Measurements from ENCODE around the gene SNTG2. TPM values are rescaled to one million over a fixed set of nuclear protein-coding genes. Genes with fewer than 3 reads are reported as not detected.

The SNTG2 gene
- total RNA-seq, 2 experiments from 2014 or later = 2.9 to 3.5 TPM

DNA sequence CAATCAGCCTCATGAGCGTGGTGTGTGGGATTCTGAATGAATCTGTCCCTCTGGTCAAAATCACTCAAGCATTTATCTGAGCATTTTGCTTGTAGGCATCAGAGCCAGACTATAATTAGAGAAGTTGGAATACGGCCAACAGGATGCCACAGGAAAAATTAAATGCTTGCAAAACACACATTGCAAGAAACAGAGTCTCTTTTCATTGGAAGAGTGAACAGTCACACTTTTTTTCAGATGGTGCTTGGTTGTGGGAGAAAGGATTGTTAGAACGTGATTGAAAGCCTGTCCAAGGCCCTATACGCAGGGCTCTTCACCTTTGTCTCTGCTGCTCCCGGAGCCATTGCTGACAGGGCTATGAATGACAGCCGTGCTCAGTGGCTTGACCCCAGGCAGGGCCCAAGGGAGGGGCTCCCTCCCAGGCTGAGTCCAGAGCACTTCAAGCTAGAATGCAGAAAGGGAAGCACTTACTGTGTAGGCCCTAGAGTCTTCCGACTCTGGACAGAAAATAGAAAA, 59.8 kb downstream of the SNTG2 start:
- no peak overlapping the region for H3K4me3 Mint-ChIP-seq
- H3K27me3 Mint-ChIP-seq = peaks cover 2% of the 10 kb centered on the region
- no peak overlapping the region for H3K27ac Mint-ChIP-seq
- no peak for ATAC-seq (ENCODE audit: low read depth)
- peaks cover 5% of the 10 kb centered on the region for H3K4me1 Mint-ChIP-seq
- no peaks in the 10 kb centered on the region for H3K36me3 Mint-ChIP-seq
- no peak for DNase-seq
- H3K9me3 Mint-ChIP-seq = no peaks in the 10 kb centered on the region
- POLR2A ChIA-PET = interaction anchor here (0.8 kb wide), 1 partner anchor 354 kb away, joined by 3 read pairs; no protein-coding TSS in a partner anchor

DNA sequence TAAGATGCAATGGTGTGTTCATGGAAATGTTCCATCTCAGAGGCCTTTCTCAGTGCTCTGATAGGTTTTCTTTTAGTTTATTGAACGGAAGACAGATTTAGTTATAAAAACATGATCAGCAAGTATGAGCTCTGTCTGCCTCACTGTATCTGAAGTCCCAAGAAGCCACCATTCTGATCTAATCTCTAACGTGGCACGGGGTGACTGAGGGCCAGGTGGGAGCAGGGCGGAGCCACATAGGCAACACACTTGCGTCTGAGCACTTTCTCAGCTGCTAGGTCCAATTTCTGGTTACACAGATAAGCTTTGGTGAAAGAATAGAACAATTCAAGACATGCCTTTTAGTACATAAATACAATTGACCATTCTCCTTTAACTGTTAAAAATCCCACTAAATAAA, 60.4 kb downstream of the SNTG2 start:
- DNase-seq (no peak), ATAC-seq (ENCODE audit: low read depth) (no peak)
- no peak overlapping the region for H3K27ac Mint-ChIP-seq
- H3K9me3 Mint-ChIP-seq = no peaks in the 10 kb centered on the region
- H3K4me1 Mint-ChIP-seq = peaks cover 5% of the 10 kb centered on the region
- POLR2A ChIA-PET = no interaction called here
- no peaks in the 10 kb centered on the region for H3K36me3 Mint-ChIP-seq
- no peak overlapping the region for H3K4me3 Mint-ChIP-seq
- H3K27me3 Mint-ChIP-seq = peaks cover 2% of the 10 kb centered on the region

DNA sequence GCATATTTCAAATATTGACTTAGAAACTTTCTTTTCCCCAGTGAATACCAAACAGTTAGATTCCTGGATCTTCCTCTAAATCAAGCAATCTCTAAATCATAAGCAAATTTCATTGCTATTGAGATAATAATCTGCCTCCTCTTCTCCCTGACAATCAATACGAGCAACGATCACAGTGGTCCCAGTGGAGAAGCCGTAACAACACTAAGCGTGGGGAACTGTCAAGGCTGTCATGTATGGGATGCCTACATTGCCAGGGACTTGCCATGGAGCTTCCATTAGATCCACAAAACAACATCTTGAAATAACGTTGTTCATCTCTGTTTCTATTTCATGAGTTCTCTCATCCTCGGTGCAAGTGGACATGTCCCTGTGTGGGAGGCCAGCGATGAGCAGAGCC, 61.3 kb downstream of the SNTG2 start:
- DNase-seq (no peak), ATAC-seq (ENCODE audit: low read depth) (no peak)
- H3K27me3 Mint-ChIP-seq = peaks cover 2% of the 10 kb centered on the region
- H3K9me3 Mint-ChIP-seq = no peaks in the 10 kb centered on the region
- no peak overlapping the region for H3K27ac Mint-ChIP-seq
- peaks cover 5% of the 10 kb centered on the region for H3K4me1 Mint-ChIP-seq
- POLR2A ChIA-PET = no interaction called here
- H3K4me3 Mint-ChIP-seq = no peak overlapping the region
- no peaks in the 10 kb centered on the region for H3K36me3 Mint-ChIP-seq

DNA sequence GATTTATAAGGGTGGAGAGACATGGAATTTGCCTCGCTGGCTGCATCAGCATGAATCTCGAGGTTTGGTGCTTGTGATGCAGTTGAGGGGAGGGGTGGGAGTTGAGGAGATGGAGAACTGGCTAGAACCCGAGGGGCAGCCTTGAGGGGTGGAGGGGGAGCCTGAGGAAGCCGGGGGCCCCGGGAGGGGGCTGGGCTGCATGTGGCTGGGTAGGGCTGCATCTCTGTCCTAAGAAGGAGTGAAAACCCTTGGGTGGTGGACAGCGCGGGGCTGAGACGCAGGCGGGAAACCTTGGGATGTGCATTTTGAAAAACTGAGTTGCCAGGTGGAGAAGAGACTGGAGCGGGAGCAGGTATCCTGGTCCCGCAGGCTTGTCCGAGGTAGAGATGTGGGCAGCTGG, 64.2 kb downstream of the SNTG2 start:
- H3K9me3 Mint-ChIP-seq = no peaks in the 10 kb centered on the region
- no peak overlapping the region for H3K4me3 Mint-ChIP-seq
- POLR2A ChIA-PET = no interaction called here
- no peaks in the 10 kb centered on the region for H3K36me3 Mint-ChIP-seq
- H3K4me1 Mint-ChIP-seq = peaks cover 3% of the 10 kb centered on the region
- DNase-seq (no peak), ATAC-seq (ENCODE audit: low read depth) (no peak)
- no peak overlapping the region for H3K27ac Mint-ChIP-seq
- peaks cover 2% of the 10 kb centered on the region for H3K27me3 Mint-ChIP-seq

DNA sequence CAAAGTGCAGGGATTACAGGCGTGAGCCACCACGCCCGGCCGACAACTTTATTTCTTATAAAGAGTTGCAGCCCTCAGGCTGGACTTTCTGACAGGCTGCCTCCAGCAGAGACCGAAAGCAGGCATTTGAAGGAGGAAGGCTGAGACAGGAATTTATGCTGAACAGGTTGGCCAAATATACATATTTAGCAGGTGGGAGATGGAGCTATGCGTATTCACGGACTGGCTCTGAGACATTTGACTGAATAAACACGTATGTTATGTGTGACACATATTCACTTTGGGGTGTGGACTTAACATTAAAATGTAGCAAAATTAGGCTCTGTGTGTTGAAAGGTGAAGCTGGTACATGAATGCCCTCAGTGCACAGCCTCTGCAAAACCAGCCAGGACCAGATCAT, 65.9 kb downstream of the SNTG2 start:
- Mint-ChIP-seq H3K27me3 (peaks cover 2% of the 10 kb centered on the region), H3K4me1 (no peaks in the 10 kb centered on the region), H3K27ac (no peak overlapping the region), H3K36me3 (no peaks in the 10 kb centered on the region), H3K4me3 (no peak overlapping the region), H3K9me3 (no peaks in the 10 kb centered on the region)
- ATAC-seq (ENCODE audit: low read depth) (no peak), DNase-seq (no peak)
- POLR2A ChIA-PET = no interaction called here

DNA sequence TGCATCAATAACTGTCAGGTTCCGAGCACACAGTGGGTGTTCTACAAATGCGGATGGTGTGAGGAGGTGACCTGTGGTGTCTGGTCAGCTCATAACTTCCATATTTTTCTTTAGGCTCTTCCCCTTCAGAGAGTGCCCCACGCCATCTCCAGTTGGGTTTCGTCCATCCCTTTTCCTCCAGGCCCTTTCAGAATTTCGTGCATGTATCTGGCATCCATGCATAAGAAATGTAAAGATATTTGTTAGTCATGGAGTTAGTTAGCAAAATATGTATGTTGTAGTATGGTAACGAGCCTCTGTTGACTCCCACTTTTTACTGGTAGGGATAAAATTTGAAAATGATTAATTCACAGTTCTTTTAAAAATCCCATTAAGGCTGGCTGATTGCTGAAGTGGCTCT, 67.2 kb downstream of the SNTG2 start:
- no peaks in the 10 kb centered on the region for H3K36me3 Mint-ChIP-seq
- no peak overlapping the region for H3K27ac Mint-ChIP-seq
- DNase-seq (no peak), ATAC-seq (ENCODE audit: low read depth) (no peak)
- no peaks in the 10 kb centered on the region for H3K4me1 Mint-ChIP-seq
- H3K9me3 Mint-ChIP-seq = peaks cover 2% of the 10 kb centered on the region
- POLR2A ChIA-PET = no interaction called here
- no peaks in the 10 kb centered on the region for H3K27me3 Mint-ChIP-seq
- H3K4me3 Mint-ChIP-seq = no peak overlapping the region

DNA sequence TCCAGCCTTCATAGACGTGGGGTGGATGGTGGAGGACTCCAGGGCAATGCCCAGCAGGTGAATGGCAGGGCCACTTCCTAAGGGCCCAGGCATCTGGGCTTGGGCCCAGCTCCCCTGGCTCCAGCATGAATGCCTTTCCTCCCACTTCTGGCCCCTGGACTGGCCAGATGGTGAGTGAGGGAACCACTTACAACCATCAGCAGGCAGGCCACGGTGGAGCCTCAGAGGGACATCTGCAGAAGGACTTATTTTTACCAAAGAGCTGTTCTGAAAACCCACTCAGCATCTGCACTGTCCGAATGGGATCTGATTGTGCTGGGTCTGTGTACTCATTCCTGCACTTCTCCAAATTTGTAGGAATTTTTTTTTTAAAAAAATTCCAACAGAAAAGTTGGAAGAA, 69.6 kb downstream of the SNTG2 start:
- ATAC-seq (ENCODE audit: low read depth) (no peak), DNase-seq (no peak)
- no peak overlapping the region for H3K4me3 Mint-ChIP-seq
- H3K27me3 Mint-ChIP-seq = no peaks in the 10 kb centered on the region
- H3K9me3 Mint-ChIP-seq = peaks cover 2% of the 10 kb centered on the region
- no peaks in the 10 kb centered on the region for H3K36me3 Mint-ChIP-seq
- H3K4me1 Mint-ChIP-seq = no peaks in the 10 kb centered on the region
- no peak overlapping the region for H3K27ac Mint-ChIP-seq
- POLR2A ChIA-PET = no interaction called here

DNA sequence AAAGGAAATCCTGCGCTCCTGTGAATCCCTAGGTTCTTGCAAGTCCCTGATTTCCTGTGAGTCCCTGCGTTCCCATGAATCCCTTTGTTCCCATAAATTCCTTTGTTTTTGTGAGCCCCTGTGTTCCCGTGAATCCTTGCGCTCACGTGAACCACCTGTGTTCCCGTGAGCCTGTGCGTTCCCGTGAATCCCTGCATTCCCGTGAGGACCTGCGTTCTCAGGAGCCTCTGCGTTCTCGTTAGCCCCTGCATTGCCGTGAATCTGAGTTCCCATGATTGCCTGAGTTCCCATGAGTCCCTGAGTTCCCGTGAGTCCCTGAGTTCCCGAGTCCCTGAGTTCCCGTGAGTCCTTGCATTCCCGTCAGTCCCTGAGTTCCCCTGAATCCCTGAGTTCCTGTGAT, 71.5 kb downstream of the SNTG2 start:
- no peak overlapping the region for H3K4me3 Mint-ChIP-seq
- POLR2A ChIA-PET = no interaction called here
- H3K36me3 Mint-ChIP-seq = no peaks in the 10 kb centered on the region
- ATAC-seq (ENCODE audit: low read depth) (no peak), DNase-seq (no peak)
- H3K9me3 Mint-ChIP-seq = peaks cover 2% of the 10 kb centered on the region
- no peaks in the 10 kb centered on the region for H3K27me3 Mint-ChIP-seq
- H3K27ac Mint-ChIP-seq = no peak overlapping the region
- no peaks in the 10 kb centered on the region for H3K4me1 Mint-ChIP-seq

DNA sequence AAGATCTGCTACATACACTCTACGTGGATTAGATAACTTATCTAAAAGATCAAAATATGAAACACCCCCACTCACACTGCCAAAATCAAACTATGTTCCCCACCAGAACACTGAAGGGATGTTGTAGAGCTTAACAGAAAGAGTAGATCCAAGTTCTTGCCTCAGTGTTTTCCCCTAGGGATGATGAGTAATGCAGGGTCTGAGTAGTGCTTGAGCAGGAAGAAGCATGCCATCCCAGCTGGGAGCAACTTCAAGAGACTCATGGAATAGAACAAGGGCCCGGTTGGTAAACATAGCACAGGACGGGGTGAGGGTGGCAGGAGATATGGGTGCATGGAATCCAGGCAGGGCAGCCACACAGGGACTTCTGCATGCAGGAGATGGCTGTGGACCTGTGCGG, 74.3 kb downstream of the SNTG2 start:
- no peak for DNase-seq
- H3K4me3 Mint-ChIP-seq = no peak overlapping the region
- H3K27ac Mint-ChIP-seq = no peak overlapping the region
- POLR2A ChIA-PET = no interaction called here
- H3K36me3 Mint-ChIP-seq = no peaks in the 10 kb centered on the region
- no peaks in the 10 kb centered on the region for H3K27me3 Mint-ChIP-seq
- H3K4me1 Mint-ChIP-seq = no peaks in the 10 kb centered on the region
- H3K9me3 Mint-ChIP-seq = peaks cover 2% of the 10 kb centered on the region
- ATAC-seq (ENCODE audit: low read depth) = no peak

DNA sequence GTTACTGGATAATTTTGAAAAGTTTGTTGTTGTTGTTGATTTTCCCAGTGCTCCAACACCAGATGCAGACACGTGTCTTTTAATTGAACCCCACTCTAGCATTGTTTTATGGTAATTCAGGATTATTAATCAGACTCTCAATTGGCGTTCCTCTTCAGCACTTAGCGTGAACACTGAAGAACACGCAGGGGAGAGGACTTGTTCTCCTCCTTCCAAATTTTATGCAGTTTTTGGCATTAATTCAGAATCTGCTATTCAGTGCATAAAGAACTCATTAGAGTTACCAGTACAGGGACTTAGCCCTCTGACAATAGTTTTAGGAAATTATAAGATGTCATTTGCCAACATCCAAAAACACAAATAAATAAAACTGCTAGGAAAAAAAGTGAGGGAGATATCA, 75.5 kb downstream of the SNTG2 start:
- H3K4me1 Mint-ChIP-seq = no peaks in the 10 kb centered on the region
- ATAC-seq (ENCODE audit: low read depth) (no peak), DNase-seq (no peak)
- no peak overlapping the region for H3K27ac Mint-ChIP-seq
- H3K36me3 Mint-ChIP-seq = peaks cover under 1% of the 10 kb centered on the region
- POLR2A ChIA-PET = no interaction called here
- H3K27me3 Mint-ChIP-seq = no peaks in the 10 kb centered on the region
- H3K9me3 Mint-ChIP-seq = peaks cover 2% of the 10 kb centered on the region
- H3K4me3 Mint-ChIP-seq = no peak overlapping the region

DNA sequence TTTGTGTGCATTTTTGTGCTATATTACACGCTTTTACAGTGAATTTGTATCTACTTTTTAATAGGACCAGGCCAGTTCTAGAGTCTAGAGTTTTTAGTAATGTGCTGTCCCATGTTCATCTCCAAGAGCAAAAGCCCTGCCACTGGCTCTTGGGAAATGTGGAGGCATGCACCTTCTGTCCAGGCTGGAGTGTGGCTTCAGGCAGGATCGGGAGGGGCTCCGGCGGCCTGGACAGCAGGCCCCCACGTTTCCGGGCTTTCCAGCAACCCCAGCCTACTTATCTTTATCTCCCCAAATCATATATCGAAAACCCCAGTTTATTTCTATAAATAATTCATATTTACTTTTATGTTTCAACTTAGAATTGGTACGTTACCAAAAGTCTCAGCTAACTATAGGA, 78.2 kb downstream of the SNTG2 start:
- POLR2A ChIA-PET = no interaction called here
- no peak for ATAC-seq (ENCODE audit: low read depth)
- no peaks in the 10 kb centered on the region for H3K27me3 Mint-ChIP-seq
- no peaks in the 10 kb centered on the region for H3K4me1 Mint-ChIP-seq
- DNase-seq = no peak
- H3K9me3 Mint-ChIP-seq = peaks cover 3% of the 10 kb centered on the region
- H3K36me3 Mint-ChIP-seq = peaks cover 8% of the 10 kb centered on the region
- no peak overlapping the region for H3K27ac Mint-ChIP-seq
- no peak overlapping the region for H3K4me3 Mint-ChIP-seq

DNA sequence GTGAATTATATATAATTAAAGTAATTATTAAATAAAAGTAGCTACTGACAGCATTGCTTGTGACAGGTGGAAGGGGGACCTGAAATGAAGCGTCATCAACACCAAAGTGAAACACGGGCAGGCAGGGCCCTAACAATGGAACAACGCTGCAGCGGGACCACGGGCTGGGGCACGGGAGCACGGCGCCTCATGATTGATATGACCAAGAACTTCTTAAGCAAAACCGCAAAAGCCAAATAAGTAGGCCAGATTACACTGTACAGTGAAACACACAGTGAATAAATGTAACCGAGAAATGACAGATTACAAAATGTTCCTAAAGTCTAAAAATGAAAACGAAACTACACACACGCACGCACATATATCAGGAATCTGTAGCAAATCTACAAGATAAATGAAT, 81.4 kb downstream of the SNTG2 start:
- POLR2A ChIA-PET = no interaction called here
- Mint-ChIP-seq H3K4me3 (peak overlapping the region; percentile 37), H3K4me1 (no peaks in the 10 kb centered on the region), H3K27me3 (no peaks in the 10 kb centered on the region), H3K36me3 (peaks cover 11% of the 10 kb centered on the region), H3K9me3 (peaks cover 6% of the 10 kb centered on the region), H3K27ac (no peak overlapping the region)
- DNase-seq (no peak), ATAC-seq (ENCODE audit: low read depth) (no peak)

DNA sequence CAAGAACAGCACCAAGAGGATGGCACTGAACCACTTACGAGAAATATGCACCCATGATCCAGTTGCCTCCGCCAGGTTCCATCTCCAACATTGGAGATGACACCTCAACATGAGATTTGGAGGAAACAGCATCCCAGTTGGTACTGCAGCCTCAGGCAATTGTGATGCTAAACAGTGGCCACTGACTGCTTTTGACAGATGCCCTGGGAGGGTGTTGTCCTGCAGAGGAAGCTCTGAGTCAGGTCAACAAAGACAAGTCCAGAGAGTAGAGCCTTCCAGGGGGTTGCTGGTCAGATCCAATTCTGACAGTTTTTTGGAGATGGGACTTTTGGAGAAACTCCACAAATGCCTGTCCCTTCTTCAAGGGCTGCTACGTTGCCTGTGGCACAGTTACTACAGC, 82.4 kb downstream of the SNTG2 start:
- POLR2A ChIA-PET = no interaction called here
- no peaks in the 10 kb centered on the region for H3K4me1 Mint-ChIP-seq
- H3K36me3 Mint-ChIP-seq = peaks cover 11% of the 10 kb centered on the region
- DNase-seq (no peak), ATAC-seq (ENCODE audit: low read depth) (no peak)
- no peaks in the 10 kb centered on the region for H3K27me3 Mint-ChIP-seq
- H3K9me3 Mint-ChIP-seq = peaks cover 6% of the 10 kb centered on the region
- no peak overlapping the region for H3K27ac Mint-ChIP-seq
- H3K4me3 Mint-ChIP-seq = no peak overlapping the region

DNA sequence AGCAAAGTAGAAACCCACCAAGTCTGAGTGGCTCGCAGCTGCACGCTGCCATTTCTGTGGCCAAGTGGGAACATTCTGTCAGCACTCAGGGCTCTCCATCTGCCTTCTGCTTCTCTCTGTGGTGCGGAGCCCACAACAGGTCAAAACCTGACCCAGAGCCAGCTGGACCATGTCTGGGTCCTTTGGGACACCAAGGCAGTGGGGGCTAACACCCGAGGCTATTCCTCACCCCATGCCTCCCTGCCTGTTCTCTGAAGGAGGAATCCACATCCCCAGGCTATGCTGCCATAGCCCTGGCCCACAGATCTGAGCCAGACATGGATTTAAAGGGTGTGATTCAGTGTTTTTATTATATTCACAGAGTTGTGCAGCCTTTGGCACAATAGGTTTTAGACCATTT, 86.4 kb downstream of the SNTG2 start:
- Mint-ChIP-seq H3K4me1 (no peaks in the 10 kb centered on the region), H3K27me3 (no peaks in the 10 kb centered on the region), H3K4me3 (no peak overlapping the region), H3K9me3 (peaks cover 6% of the 10 kb centered on the region), H3K36me3 (peaks cover 8% of the 10 kb centered on the region), H3K27ac (no peak overlapping the region)
- ATAC-seq (ENCODE audit: low read depth) = no peak
- no peak for DNase-seq
- POLR2A ChIA-PET = no interaction called here

DNA sequence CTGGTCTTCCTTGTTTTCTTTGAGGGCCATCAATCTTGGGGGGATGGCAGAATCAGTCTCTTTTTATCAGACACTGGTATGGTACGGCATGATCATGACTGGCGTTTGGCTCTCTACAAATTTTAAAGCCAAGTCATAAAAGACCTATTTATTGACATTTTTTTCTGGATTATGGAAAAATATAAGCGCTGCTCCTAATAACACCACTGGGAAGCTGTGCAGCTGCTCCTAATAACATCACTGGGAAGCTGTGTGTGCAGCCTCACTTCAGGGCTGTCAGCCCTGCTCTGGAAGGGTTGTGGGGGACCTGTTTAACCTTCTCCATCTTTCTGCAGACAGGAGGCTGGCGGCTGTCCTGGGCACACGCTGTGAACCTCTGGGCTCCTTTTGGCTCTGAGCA, 88.9 kb downstream of the SNTG2 start:
- H3K27me3 Mint-ChIP-seq = no peaks in the 10 kb centered on the region
- DNase-seq = no peak
- H3K9me3 Mint-ChIP-seq = peaks cover 6% of the 10 kb centered on the region
- peaks cover 2% of the 10 kb centered on the region for H3K4me1 Mint-ChIP-seq
- no peak for ATAC-seq (ENCODE audit: low read depth)
- H3K4me3 Mint-ChIP-seq = no peak overlapping the region
- no peak overlapping the region for H3K27ac Mint-ChIP-seq
- peaks cover 8% of the 10 kb centered on the region for H3K36me3 Mint-ChIP-seq
- POLR2A ChIA-PET = no interaction called here
